Measurements from ENCODE around the gene FN3KRP.

Gene FN3KRP

DNA sequence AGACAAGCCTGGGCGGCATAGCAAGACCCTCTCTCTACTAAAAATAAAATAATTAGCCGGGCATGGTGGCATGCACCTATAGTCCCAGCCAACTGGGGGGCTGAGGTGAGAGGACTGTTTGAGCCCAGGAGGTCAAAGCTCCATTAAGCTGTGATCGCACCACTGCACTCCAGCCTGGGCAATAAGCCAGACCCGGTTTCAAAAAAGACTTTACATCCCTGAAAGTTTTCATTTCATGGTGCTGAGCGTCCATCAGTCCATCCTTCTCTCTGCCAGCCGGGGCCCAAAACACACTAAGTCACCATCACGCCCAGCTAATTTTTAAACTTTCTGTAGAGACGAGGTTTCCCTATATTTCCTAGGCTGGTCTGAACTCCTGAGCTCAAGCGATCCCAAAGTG lies 28.6 kb upstream of the FN3KRP start:
- DNase-seq (ENCODE audit: low read depth): no peak

DNA sequence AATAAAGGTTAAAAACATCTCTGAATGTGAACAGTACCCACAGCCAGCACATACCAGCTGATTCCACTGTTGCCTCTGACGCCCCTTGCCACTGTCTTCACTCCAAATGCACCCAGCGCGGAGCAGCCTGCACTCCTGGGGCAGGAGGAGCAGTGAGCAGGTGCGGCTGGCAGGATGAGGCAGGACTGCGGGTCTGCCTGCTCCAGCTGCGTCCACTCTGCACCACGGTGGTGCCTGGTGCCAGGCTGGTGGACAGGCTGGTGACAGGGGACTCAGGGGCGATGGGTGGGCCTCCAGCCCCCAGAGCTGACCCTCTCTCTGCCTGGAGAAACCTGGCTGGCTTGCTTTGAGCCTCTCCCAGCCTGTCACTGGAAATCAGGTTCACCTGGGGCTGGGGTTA lies 27.4 kb upstream of the FN3KRP start:
- no peak for DNase-seq (ENCODE audit: low read depth)

GRCh38 chr17:82690786-82691489 lies 25.6 kb upstream of the FN3KRP start:
- DNase-seq (ENCODE audit: low read depth): no peak

GRCh38 chr17:82691714-82692113 lies 24.8 kb upstream of the FN3KRP start:
- no peak for DNase-seq (ENCODE audit: low read depth)

DNA sequence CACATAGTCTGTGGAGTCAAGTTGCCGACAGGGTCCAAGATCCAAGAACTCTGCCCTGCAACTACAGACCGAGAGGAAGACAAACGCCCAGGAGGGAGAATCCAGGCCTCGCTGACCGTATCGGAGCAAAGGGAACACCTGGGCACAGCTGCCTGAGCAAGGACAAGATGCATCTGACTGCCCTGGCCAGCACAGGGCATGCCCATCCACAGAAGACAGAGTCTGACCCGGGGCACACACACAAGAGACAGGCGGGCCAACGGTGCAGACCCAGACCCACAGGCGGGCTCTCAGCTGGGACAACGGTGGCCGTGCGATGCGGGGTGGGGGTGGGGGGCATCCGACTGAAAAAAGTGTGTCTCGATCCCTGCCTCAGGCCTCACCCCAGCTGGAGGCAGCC lies 24.2 kb upstream of the FN3KRP start:
- no peak for DNase-seq (ENCODE audit: low read depth)

DNA sequence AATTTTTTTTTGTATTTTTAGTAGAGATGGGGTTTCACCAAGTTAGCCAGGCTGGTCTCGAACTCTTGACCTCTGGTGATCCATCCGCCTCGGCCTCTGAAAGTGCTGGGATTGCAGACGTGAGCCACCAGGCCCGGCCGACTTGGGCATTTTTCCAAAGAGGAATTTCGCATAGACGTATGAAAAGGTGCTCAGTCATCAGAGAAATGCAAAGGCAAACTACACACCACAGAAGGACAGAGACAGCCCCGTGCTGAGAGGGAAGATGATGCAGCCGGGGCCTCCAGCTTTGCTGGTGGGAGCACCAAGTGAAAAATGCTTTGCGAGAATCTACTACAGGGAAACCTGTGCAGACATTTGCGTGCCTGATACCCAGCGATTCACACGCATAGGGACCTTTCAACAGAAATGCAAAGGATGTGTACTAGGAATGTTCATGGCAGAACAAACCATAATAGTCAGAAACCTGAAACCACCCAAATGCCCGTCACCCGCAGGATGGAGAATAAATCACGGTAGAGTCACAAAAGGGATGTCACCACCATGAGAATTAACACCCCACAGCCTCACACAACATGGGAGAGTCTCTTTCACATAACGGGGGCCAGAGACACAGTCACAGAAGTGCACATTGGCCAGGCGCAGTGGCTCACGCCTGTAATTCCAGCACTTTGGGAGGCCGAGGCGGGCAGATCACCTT lies 23.2 kb upstream of the FN3KRP start:
- DNase-seq (ENCODE audit: low read depth): no peak

- no peak for DNase-seq (ENCODE audit: low read depth)
Observed at GRCh38 chr17:82694647-82695046, 21.9 kb upstream of the FN3KRP start.

GRCh38 chr17:82696259-82696658 lies 20.2 kb upstream of the FN3KRP start:
- no peak for DNase-seq (ENCODE audit: low read depth)

DNA sequence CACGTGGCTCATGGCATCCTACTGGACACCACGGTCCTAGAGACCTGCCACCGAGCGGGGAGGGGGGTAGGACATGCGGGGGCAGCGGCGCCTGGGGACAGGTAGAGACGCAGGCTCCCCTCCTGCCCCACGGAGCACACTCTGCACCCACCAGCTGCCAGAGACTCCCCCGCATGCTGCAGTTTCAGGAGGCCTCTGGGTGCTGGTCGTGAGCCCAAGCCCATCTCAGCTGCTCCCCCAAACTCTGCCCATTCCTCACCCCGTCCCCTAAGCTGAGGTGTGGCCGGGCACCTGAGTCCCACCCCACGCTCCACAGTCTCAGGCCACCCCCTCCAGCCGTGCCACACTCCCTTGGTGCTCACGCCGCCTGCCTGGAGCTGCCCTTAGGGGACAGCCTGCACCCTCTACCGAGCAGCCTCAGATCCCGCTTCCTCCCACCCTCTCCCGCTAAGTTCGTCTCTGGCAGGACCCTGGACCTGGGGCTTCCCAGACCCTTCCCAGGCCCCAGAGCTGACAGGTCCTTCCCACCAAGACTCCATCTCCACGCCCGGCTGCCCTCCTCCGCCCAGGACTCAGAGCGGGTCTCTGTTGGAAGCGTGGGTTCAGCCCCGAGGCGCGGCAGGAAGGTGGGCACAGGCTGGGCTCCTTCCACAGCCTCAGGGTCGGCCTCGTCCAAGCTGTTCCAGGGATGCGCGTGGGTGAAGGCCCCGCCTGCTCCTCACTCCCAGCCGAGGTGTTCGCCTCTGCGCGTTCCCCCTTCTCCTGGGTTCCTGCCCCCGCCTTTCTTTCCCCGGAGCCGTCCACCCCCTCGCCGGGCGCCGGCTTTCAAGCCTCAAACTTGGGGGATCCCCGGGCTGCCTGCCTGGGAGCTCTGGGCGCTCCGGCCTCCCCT lies 19.3 kb upstream of the FN3KRP start:
- no peak for DNase-seq (ENCODE audit: low read depth)

DNA sequence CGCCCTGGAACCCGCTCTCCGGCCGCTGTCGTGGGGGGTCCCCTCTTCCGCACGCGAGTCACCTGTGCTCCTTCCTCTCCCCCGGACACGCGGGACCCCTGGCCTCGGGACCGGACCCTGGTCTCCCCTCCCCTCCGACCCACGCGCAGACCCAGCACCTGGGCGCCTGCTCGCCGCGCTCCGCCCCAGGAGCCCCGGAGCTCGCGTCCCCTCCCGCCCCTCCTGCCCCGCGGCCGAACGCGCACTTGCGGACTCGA lies 18.8 kb upstream of the FN3KRP start:
- no peak for DNase-seq (ENCODE audit: low read depth)

DNA sequence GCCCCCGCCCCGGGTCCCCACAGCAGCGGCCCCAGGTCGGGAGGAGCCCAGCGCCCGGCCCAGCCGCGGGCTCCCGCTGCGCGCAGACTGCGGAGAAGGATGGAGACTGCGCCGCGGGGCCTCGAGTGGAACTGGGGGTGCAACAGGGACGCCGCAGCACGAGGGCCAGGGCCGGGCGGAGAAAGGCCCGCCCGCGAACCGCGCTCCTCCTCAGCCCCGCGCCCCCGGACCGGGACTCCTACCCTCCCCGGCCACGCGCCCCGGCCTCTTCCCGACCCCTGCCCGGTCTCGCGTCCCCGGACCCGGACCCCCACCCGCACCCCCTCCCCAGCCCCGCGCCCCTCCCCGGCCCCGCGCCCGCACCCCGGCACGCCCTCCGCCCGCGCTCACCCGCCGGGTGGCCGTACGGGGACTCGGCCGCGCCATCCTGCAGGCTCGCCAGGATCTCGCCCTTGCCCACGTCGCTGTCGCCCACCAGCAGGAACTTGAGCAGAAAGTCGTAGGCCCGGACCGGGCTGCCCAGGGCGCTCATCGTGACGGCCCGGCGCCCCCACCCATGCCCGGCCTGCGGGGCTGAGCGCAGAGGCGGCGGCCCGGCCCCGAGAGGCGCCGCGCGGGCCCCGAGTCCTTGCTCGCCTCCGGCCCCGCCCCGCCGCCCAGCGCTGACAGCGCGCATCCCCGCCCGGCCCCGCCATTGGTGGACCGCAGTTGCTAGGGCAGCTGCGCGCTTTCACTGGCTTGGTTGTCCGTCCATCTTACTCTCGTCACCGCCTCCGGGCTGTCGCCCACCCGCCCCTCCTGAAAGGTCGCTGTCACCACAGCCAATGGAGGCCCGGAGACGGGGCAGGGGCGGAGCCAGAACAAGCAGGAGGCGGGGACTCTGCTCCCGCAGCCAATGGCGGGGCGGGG lies 18.2 kb upstream of the FN3KRP start, which contains the start of gene RAB40B:
TSS of gene RAB40B (minus strand) at position 634 of the 909 bp plus-strand sequence. CDS start at position 532, 102 bp downstream.
- DNase-seq (ENCODE audit: low read depth): peak; percentile 97

GRCh38 chr17:82698974-82699442 lies 17.5 kb upstream of the FN3KRP start:
- no peak for DNase-seq (ENCODE audit: low read depth)

- no peak for DNase-seq (ENCODE audit: low read depth)
Observed at GRCh38 chr17:82699551-82699950, 17.0 kb upstream of the FN3KRP start.

DNA sequence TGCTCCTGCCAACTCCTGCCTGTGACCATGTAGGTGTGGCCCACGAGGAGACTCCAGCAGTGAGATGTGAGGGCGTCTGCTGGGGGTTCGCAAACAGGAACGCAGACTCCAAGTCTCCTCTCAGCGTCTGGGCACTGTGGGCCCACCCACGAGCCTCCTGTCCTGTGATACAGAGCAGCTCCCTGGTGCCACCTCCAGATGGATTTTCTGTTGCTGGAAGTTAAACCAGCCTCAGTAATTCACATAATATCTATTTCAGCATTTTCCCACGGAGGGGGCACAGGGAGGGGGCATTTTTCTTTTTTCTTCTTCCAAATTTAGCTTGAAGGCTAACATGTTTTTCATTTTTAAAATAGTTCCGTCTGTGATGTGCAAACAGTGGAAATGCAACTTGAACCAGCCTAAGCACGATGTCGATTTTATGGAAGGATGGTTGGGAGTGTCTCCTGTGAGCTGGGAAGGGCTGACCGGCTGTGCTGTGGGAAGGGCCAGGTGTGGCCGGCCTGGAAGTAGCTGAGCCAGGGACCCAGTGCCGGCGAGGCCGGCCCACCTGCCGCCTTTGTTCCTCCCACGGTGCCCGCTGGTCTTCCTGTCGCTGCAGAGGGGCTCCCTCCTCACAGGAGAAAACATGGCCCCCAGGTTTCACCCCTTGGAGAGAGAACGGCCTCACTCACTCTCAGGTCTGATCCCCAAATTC lies 14.1 kb upstream of the FN3KRP start:
- no peak for DNase-seq (ENCODE audit: low read depth)

DNA sequence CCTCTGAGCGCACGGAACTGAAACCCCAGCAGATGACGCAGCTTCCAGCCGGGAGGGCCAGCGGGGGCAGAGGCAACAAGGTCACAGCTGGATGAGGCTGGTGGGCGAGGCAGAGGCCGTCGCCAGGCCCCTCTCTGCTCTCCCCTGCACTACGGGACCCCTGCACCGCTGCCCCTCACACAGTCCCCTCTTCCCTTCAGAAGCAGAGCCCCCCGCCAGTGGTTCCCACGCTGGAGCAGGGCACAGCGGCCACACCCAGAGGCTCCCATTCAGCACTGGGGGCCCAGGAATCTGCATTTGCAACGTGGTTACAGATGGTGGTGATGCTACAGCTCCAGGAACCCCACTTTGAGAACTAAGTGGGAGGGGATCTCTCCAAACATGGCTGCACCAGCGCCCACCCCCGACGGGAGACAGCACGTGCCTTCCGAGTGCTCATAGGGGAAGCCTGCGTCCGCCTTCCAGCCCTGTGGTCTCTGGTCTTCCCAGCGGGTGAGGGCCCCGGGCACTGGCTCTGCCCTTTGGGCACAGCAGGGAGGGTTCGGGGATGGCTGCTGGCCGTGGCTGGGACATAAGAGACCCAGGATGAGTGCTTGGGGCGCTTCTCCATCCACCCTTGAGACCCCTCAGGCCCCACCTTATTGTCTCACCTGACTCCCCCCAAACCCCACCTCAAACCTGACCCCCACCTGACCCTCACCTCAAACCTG lies 13.3 kb upstream of the FN3KRP start:
- DNase-seq (ENCODE audit: low read depth): no peak

GRCh38 chr17:82703935-82704865 lies 12.3 kb upstream of the FN3KRP start:
- no peak for DNase-seq (ENCODE audit: low read depth)

DNA sequence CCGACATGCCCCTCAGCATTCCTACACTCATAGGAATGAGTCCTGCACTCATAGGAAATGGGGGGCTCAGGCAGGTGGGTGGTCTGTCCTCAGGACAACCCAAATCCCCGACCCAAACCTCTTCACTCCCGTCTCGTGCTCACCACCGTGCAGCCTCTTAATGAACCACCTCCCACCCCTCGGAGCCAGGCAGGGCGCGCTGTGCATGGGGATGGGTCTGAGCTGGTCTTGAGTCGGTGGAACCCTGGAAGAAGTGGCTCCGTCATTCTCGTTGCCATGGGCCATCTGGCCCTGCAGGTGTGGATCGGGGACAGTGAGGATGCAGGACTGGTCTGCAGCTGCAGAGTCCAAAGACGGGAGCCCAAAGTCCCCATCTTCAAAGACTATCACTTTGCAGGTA lies 11.6 kb upstream of the FN3KRP start:
- no peak for DNase-seq (ENCODE audit: low read depth)

DNA sequence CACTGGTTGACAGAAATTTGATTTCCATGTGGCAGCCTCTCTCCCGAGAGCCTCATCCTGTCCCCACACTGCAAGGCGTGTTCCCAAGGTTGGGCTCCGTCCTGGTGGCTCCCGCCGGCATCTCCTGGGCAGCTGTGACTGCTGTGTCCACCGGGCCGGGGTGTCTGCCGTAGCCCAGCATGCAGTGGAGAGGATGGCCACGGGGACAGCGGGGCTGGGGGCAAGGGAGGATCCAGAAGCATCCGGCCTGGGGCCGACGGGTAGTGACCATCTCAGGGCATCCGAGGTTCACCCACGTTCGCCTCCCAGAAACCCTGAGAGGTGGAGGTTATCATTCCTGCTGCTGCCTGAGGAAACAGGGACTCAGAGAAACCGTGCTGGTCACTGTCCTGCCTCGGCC lies 10.8 kb upstream of the FN3KRP start:
- no peak for DNase-seq (ENCODE audit: low read depth)

GRCh38 chr17:82709024-82709675 lies 7.4 kb upstream of the FN3KRP start:
- no peak for DNase-seq (ENCODE audit: low read depth)

Measured in activated T-cell treated with anti-CD3 and anti-CD28 coated beads for 24 hours (primary cell).